DND-41 (cell line): ENCODE results near the gene AGPAT3.

Source experiments
- CTCF ChIP-seq: IDR thresholded peaks from 2 replicates; pipeline ENCODE4 v1.5.1; 2012; ENCODE audit warnings: borderline replicate concordance, low read length, moderate library complexity, mild to moderate bottlenecking; ENCODE audit not compliant: poor library complexity, severe bottlenecking; ENCODE audit errors: extremely low read depth
- EZH2 ChIP-seq: IDR thresholded peaks from 3 replicates; pipeline ENCODE4 v1.6.1; 2012; ENCODE audit warnings: borderline replicate concordance, low read depth, mild to moderate bottlenecking, moderate library complexity, low read length, inconsistent platforms; ENCODE audit not compliant: severe bottlenecking

GRCh38 chr21:43933199-43933598, 68.2 kb downstream of the AGPAT3 start:
- TF ChIP-seq CTCF: no peak
- TF ChIP-seq EZH2: no peak
